Activated naive CD8-positive, alpha-beta T cell treated with anti-CD3 and anti-CD28 coated beads, Interleukin-2, amount 10 ng/mL, durations not matched to agents 7 days and 5 days (primary cell): Measurements from ENCODE around the gene POU4F1. TPM values are rescaled to one million over a fixed set of nuclear protein-coding genes. Genes with fewer than 3 reads are reported as not detected.

ENCODE experiments used
- ATAC-seq: fragments of 150-1000 bp; cut with Tn5 transposase; one replicate; pipeline ENCODE4 v1.10.0; 2021; ENCODE audit warnings: low read depth, moderate library complexity
- POLR2A ChIA-PET: fragments of 350-600 bp; sonication (Branson Sonifier 250); formaldehyde crosslinking; loops from one replicate; lab custom pipeline; 2021; ENCODE audit warnings: antibody characterized with exemption; lab: Charles Lee
- DNase-seq: peaks from one replicate; pipeline ENCODE4 v3.0.0; 2021
- H3K27ac Mint-ChIP-seq: one replicate; pipeline ENCODE4 v1.8.0; 2022; ENCODE audit warnings: mild to moderate bottlenecking, mixed read lengths
- H3K27me3 Mint-ChIP-seq: one replicate; pipeline ENCODE4 v1.8.0; 2022; ENCODE audit warnings: mild to moderate bottlenecking, moderate library complexity, mixed read lengths
- H3K36me3 Mint-ChIP-seq: one replicate; pipeline ENCODE4 v1.8.0; 2021; ENCODE audit warnings: mild to moderate bottlenecking, mixed read lengths
- H3K4me1 Mint-ChIP-seq: one replicate; pipeline ENCODE4 v1.8.0; 2021; ENCODE audit warnings: mixed read lengths
- H3K4me3 Mint-ChIP-seq: one replicate; pipeline ENCODE4 v1.8.0; 2022; ENCODE audit warnings: mild to moderate bottlenecking, moderate library complexity, mixed read lengths
- H3K9me3 Mint-ChIP-seq: one replicate; pipeline ENCODE4 v1.8.0; 2021; ENCODE audit warnings: mixed read lengths
- total RNA-seq, 2 experiments: library from RNA; stranded (reverse); gene quantifications; one replicate each; pipeline ENCODE4 v1.2.3, GENCODE V29; 2021

POU4F1 gene
- total RNA-seq, 2 experiments from 2014 or later: 0.11 to 0.19 TPM

DNA sequence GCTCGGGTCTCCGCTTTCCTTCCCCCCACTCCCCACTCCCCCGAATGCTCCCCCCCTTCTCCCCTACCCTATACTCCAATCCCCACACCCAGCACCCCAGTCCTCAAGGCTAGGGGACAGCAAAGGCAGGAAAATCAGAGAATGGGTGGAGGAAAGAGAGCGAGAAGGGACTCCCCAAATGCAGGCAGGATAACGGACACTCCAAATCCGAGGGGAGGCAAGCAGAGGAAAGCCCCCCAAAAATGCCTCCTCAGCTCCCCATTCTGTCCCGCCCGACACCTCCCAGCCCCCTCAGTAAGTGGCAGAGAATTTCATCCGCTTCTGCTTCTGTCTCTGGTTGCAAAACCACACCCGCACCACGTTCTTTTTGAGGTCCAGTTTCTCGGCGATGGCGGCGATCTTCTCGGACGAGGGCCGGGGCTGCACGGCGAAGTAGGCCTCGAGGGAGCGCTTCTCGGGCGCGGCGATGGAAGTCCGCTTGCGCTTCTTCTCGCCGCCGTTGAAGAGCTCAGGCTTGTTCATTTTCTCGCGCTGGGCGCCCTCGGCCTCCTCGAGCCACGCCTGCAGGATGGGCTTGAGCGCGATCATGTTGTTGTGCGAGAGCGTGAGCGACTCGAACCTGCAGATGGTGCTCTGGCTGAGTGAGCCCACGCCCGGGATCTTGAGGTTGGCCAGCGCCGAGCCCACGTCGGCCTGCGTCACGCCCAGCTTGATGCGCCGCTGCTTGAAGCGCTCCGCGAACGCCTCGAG, 2.1 kb downstream of the POU4F1 start:
- H3K4me3 Mint-ChIP-seq: peak overlapping the region; percentile 22
- no peaks in the 10 kb centered on the region for H3K9me3 Mint-ChIP-seq
- H3K4me1 Mint-ChIP-seq: peaks cover 21% of the 10 kb centered on the region
- ATAC-seq: peak; percentile 9
- POLR2A ChIA-PET: no interaction called here
- DNase-seq: peak; percentile 46
- H3K27me3 Mint-ChIP-seq: peaks cover 88% of the 10 kb centered on the region
- H3K36me3 Mint-ChIP-seq: peaks cover 2% of the 10 kb centered on the region
- peak overlapping the region; percentile 34 for H3K27ac Mint-ChIP-seq

DNA sequence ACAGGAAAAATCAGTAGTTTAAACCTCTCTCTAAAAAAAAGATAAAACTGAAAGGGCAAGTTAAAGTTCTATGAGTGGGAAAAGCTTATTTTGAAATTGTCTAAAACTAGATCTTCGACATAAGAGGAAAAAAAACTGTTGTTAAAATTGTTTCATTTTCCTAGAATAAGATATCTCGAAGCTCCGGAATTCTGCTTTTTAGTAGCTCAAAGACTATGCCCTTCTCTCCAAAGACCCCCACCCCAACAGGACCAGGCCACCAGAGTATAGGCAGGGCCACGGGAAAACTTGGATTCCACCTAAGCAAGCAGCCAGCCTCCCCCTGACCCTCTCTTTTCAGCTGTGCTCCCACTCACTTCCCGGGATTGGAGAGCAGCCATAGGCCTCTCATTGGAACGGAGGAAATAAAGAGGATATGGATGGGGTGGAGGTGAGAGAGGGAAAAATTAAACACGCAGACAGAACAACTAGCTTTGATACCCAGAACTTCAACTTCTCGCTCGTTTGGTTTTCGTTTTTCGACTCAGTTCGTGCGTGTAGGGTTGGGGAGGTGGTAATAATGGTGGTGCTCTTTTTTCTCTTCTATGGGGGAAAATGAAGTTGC, 3.0 kb downstream of the POU4F1 start:
- no peak for DNase-seq
- Mint-ChIP-seq H3K27ac (peak overlapping the region; percentile 5), H3K27me3 (peaks cover 85% of the 10 kb centered on the region), H3K9me3 (no peaks in the 10 kb centered on the region), H3K4me1 (peaks cover 17% of the 10 kb centered on the region), H3K36me3 (peaks cover 2% of the 10 kb centered on the region), H3K4me3 (no peak overlapping the region)
- no peak for ATAC-seq
- POLR2A ChIA-PET: no interaction called here

DNA sequence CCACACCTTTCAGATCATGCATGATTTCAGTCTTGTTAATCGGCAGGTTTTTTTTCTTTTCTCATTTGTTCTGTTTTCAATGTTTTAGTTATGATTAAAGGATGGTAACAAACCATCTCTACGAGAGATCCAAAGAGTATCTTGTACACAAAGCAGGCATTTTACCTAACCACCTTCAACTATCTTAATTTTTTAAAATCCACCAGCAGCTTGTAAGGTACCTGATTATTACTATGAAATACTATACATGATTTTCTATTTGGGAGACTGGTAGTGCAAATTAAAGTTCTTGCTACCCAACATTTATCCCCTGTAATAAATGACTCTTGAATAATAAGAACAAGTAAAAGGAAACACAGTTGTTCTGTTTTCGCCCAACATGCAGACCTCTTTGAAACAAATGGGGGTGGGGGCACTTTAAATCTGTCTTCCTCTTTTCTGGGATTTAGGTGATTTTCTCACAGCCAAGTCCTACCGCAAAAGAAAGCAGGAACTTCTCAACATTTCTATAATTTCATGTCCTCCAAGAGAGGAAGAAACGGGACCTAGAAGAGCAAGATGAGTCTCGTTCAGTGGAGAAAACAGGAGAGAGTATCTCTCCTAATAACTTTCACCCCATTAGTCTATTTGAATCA, 3.6 kb downstream of the POU4F1 start:
- Mint-ChIP-seq H3K27me3 (peaks cover 85% of the 10 kb centered on the region), H3K36me3 (peaks cover 2% of the 10 kb centered on the region), H3K9me3 (no peaks in the 10 kb centered on the region), H3K27ac (no peak overlapping the region), H3K4me3 (no peak overlapping the region), H3K4me1 (peaks cover 17% of the 10 kb centered on the region)
- POLR2A ChIA-PET: no interaction called here
- no peak for DNase-seq
- no peak for ATAC-seq

DNA sequence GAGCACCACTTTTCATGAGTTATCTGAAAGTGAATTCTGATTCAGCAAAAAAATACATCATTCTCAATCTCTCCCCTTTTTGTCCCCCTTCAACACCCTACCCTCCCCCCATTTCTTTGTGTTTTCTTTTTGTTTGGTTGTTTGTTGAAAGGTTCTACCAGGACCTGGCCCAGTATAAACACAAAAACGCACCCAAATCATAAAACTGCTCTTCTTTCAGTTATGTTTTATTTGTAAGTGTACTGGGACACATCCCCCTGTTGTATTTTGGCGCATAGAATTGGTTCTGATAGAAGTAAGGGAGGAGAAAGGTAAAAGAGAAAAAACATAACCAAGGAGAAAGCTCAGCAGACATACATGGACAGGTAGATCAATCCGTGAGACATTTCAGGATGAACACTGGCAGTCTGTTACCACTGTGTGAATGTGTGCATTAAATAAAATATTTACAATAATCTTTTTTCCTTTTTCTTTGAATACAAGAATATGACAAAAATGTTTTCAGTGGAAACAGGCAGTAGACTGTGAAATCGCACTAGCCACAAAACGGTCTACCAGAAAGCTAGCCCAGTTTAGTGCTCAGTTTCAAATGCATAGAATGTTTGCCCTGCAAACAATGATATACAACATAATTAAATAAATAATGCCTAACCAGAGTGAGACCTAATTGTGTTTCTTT, 4.2 kb downstream of the POU4F1 start:
- Mint-ChIP-seq H3K4me1 (peaks cover 15% of the 10 kb centered on the region), H3K4me3 (no peak overlapping the region), H3K9me3 (no peaks in the 10 kb centered on the region), H3K27ac (no peak overlapping the region), H3K36me3 (peaks cover 2% of the 10 kb centered on the region), H3K27me3 (peaks cover 85% of the 10 kb centered on the region)
- POLR2A ChIA-PET: no interaction called here
- DNase-seq (no peak), ATAC-seq (no peak)

DNA sequence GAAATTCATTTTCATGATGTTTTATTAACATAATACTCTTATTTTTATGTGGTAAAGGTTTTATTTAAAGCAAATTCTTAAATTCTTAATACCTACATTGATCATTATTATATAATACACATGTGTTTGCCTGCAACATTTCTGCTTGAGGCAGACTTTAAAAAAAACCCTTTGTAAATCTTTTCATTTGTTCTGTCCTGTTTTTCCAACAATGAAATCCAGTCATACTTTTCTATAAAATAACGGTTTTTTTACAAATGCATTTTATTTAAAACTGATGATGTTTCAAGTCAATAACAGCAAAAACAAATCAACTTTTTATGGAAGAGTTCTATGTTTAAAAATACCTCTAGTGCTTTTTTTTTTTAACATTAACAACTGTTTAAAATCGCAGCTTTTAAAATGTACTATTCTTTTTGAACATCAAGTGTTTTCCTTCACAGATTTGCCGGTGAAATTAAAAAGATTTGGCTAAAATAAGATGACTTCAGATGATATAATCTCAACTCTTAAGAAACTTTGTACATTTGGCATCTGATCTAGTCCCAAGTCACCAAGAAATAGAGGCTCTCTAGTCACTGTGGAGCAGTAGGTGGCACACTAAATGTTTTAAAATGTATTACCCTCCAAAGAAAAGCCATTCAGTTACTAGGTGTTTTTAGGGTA, 5.1 kb downstream of the POU4F1 start:
- no peak for DNase-seq
- Mint-ChIP-seq H3K4me1 (peaks cover 11% of the 10 kb centered on the region), H3K4me3 (no peak overlapping the region), H3K36me3 (peaks cover 2% of the 10 kb centered on the region), H3K9me3 (no peaks in the 10 kb centered on the region), H3K27me3 (peaks cover 86% of the 10 kb centered on the region), H3K27ac (no peak overlapping the region)
- POLR2A ChIA-PET: no interaction called here
- no peak for ATAC-seq

DNA sequence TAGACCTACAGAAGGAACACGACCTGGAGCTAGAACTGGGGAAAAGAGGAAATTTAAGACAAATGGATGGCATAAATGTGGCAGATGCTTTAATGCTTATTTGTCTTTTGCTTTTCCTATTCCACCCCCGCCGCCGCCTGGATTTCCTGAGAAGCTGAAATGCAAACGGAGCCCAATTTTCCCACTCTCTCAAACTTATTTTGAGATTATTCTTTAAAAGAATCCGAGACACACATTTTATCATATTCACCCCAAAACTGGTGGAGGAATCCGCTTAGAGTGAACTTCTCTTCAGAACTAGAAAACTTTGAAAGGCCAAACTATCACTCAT, 5.8 kb downstream of the POU4F1 start:
- peaks cover under 1% of the 10 kb centered on the region for H3K36me3 Mint-ChIP-seq
- H3K4me1 Mint-ChIP-seq: peaks cover 8% of the 10 kb centered on the region
- ATAC-seq (no peak), DNase-seq (no peak)
- H3K4me3 Mint-ChIP-seq: no peak overlapping the region
- H3K27ac Mint-ChIP-seq: no peak overlapping the region
- POLR2A ChIA-PET: no interaction called here
- H3K9me3 Mint-ChIP-seq: no peaks in the 10 kb centered on the region
- H3K27me3 Mint-ChIP-seq: peaks cover 89% of the 10 kb centered on the region

DNA sequence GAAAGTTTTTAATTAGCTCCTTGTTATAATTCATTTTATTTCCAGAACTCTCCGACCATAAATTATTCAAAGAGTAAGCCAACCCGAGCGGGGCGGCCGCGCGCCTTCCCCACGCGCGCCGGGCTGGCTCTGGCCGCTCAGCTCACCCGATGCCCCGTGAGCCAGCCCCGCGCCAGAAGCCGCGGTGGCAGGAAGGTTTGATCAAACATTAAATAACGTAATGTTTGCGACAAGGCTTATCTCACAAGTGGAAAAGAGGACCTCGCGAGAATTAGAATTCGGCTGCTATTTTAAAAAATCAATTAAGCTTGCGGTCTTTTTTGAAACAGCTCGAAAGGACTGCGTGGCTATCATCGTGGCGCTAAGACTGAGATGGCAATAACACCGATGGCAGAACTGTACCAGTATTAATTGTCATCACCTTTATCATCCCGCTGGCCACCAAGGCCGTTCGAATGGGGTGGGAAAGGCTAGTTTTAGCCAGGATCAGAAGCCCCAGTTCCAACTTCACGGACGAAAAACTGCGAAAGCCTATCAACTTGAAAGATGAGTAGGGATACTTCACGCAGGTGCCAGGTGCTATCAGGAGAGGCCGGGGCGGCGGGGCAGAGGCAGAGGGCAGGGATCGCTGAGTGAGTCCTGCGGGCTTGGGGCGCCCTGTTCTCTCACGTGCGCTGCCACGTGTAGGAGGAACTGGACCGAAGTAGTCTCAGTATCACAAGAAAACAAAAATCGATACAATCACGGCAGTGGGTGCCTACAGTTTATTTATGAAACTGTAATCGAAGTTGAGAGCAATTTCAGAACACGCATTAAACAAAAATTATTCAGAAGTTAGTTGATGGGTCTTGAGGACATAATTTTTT, 6.4 kb downstream of the POU4F1 start:
- no peak overlapping the region for H3K27ac Mint-ChIP-seq
- no peak overlapping the region for H3K4me3 Mint-ChIP-seq

DNA sequence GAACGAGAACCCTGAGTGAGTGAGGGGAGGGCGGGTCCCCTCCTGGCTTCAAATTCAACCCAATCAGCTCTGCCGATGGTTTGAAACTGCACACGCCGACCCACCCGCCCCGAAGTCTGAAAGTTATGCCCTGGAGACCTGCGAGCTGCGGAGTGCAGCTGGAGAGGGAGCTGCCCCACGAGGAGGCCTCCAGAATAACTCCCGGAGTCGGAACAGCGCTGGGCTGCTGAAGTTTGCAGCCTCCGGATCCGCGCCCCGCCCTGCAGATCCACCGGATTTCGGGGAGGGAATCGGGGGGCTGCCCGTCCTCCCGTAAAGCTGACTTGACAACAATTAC, 7.0 kb downstream of the POU4F1 start:
- peaks cover 4% of the 10 kb centered on the region for H3K4me1 Mint-ChIP-seq
- H3K27ac Mint-ChIP-seq: no peak overlapping the region
- POLR2A ChIA-PET: no interaction called here
- H3K4me3 Mint-ChIP-seq: no peak overlapping the region
- DNase-seq: no peak
- H3K36me3 Mint-ChIP-seq: no peaks in the 10 kb centered on the region
- no peaks in the 10 kb centered on the region for H3K9me3 Mint-ChIP-seq
- H3K27me3 Mint-ChIP-seq: peaks cover 93% of the 10 kb centered on the region
- no peak for ATAC-seq

More for the DNA sequence above, 6.4 kb downstream of the POU4F1 start:
- no peak for DNase-seq
- peaks cover 90% of the 10 kb centered on the region for H3K27me3 Mint-ChIP-seq
- no peaks in the 10 kb centered on the region for H3K9me3 Mint-ChIP-seq
- POLR2A ChIA-PET: no interaction called here
- H3K4me1 Mint-ChIP-seq: peaks cover 4% of the 10 kb centered on the region
- no peaks in the 10 kb centered on the region for H3K36me3 Mint-ChIP-seq
- ATAC-seq: no peak

DNA sequence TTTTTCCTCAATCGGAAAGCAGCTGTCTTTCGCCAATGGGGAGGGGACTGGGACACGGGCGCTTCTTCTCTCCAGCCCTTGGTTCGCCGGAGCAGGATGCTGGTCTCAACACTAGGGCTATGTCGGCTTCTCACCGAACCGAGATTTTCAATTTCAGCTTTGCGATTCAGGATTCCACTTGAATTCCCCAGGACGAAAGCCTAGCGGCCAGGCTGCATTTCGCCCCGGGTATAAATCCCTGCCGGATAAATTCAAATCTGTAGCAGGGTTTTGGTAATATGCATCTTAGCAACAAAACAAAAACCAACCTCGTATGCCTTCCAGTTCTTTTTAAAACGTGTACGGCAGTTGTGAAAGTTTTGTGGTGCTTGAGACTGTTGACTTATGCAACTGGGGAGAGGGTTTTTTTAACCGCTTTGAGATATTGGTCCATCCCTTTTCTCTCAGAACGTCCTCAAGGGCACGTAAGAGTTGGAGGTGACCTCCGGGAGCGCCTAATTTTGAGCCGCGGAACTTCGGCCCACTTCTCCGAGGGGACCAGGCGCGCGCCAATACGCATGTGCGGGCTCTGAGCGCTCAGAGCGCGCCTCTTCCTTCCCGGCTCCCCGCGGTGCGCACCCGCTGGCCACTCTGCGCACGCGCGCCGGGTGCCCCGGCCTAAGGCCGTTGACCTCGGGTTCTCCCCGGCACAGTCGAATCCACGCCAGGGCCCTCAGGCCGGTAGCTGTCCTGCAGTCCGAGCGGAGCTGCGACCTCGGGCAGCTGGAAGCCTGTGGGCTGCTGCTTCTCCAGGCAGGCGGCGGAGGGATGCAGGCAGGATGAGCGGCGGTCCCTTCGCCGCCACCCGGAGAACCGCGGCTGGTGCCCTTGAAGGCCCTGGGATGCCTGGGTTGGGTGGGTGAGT, 7.6 kb downstream of the POU4F1 start:
- Mint-ChIP-seq H3K4me3 (peak overlapping the region; percentile 10), H3K27ac (peak overlapping the region; percentile 51), H3K4me1 (peaks cover 3% of the 10 kb centered on the region), H3K9me3 (no peaks in the 10 kb centered on the region), H3K27me3 (peaks cover 90% of the 10 kb centered on the region), H3K36me3 (no peaks in the 10 kb centered on the region)
- ATAC-seq (peak; percentile 33), DNase-seq (peak; percentile 58)
- POLR2A ChIA-PET: no interaction called here

DNA sequence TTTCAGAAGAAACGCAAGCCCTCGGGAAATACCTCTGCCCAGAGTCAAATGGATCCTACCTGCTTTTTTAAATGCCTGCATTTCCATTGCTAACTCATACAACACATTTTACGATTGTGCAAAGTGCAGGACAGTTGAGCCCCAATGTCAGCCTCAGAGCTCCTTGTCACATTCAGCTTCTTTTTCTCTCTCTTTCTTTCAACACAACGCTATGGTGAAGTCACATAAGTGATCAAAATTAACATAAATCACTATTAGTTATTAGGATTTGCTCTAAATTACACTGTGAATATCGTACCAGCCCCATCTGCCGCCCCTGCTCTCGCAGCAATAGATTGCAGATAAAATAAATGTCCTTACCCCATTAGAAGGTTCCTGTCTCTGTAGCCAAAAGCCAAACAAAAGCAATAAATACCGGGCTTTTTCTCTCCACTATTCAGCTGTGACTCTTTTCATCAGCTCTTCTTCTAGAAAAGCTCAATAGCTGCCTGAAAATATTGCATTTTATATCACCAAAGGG, 8.8 kb downstream of the POU4F1 start:
- no peak overlapping the region for H3K27ac Mint-ChIP-seq

DNA sequence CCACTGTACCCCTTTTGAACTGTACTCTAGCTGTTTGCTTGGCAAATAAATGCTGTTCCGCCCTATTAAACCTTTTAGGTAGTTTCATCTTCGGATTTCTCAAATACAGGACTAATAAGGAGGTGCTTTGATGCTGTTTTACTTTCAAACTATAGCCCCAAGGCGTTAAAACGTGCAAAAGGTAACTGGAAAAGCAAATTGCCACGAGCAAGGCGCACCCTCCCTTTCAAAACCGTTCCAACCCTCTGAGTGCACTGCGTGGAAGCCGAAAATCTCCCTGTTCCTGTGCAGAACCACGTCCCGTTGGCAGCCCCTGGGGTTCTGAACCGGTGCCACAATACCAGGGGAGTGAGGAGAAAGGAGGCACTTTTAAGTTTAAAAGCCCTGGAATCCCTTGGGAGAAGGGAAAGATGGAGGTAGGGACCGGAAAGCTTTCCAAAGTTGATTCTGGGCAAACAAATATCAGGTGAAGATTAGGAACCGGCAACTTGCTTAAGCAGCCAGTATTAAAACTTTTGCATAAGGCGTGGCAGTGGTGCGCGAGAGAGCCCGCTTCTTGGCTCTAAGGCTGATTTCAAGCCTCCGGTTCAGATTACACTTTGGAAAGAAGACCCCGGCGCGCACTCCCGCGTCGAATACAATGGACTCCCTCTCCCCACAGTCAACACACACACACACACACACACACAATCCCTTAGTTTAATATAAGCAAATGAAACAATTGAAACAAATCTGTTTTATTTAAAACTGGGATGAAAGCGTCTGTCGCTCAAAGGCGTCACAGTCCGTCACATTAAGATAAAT, 9.5 kb downstream of the POU4F1 start:
- no peak overlapping the region for H3K4me3 Mint-ChIP-seq
- H3K27me3 Mint-ChIP-seq: peaks cover 85% of the 10 kb centered on the region
- POLR2A ChIA-PET: no interaction called here
- no peaks in the 10 kb centered on the region for H3K9me3 Mint-ChIP-seq
- ATAC-seq (no peak), DNase-seq (no peak)
- H3K27ac Mint-ChIP-seq: no peak overlapping the region
- no peaks in the 10 kb centered on the region for H3K36me3 Mint-ChIP-seq
- no peaks in the 10 kb centered on the region for H3K4me1 Mint-ChIP-seq

More for the DNA sequence above, 8.8 kb downstream of the POU4F1 start:
- H3K4me1 Mint-ChIP-seq: no peaks in the 10 kb centered on the region
- no peaks in the 10 kb centered on the region for H3K9me3 Mint-ChIP-seq
- ATAC-seq (no peak), DNase-seq (no peak)
- H3K36me3 Mint-ChIP-seq: no peaks in the 10 kb centered on the region
- no peak overlapping the region for H3K4me3 Mint-ChIP-seq
- H3K27me3 Mint-ChIP-seq: peaks cover 85% of the 10 kb centered on the region
- POLR2A ChIA-PET: no interaction called here
